GM19099 (cell line): ENCODE measurements around the gene OR14J1.

Experiments
- POLR2A ChIP-seq: IDR thresholded peaks from 3 replicates; pipeline ENCODE4 v1.6.1; 2011; ENCODE audit warnings: low read depth; ENCODE audit not compliant: insufficient read length; ENCODE audit errors: extremely low read depth

Gene OR14J1

GRCh38 chr6:29301316-29301715 lies at the start of gene OR14J1:
Gene OR14J1 (plus strand): TSS chr6:29301701. CDS start chr6:29306690, 4,989 bp downstream.
- no peak for TF ChIP-seq POLR2A

- no peak for TF ChIP-seq POLR2A
Observed at GRCh38 chr6:29251736-29252135, 49.8 kb upstream of the OR14J1 start.

DNA sequence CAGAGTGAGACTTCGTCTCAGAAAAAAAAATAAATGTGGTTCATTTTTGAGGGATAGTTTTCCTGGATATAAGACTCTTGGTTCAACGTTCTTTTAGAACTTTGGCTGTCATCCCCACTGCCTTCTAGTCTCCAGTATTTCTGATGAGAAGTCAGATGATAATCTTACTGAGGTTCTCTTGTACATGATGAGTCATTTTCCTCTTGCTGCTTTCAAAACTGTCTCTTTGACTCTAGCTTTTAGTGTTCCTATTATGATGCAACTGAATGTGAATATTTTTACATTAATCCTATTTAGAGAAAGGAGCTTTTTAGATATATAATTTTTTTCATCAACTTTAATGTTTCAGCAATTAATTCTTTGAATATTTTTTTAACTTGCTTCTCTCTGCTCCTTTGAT lies 46.0 kb upstream of the OR14J1 start:
- TF ChIP-seq POLR2A = no peak

GRCh38 chr6:29259721-29260120 lies 41.8 kb upstream of the OR14J1 start:
- TF ChIP-seq POLR2A = no peak

DNA sequence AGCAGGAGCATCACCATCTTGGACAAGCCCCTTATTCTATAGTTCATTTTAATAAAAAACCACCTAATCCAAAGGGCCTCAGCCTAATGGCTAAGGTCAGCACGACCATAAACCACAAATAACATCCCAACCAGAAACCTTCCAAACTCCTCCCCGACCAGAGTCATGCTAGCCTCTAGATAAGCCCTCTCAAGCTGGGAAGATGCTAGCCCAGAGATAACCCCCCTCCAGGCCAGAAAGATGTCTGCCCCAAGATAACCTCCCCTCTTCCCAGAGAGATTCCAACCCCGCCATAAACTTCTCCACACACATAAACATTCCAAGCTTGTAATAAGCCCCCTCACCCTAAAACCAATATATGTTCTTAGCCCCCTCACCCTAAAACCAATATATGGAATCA lies 38.5 kb upstream of the OR14J1 start:
- TF ChIP-seq POLR2A = no peak

GRCh38 chr6:29294499-29294914 lies 7.0 kb upstream of the OR14J1 start:
- no peak for TF ChIP-seq POLR2A

DNA sequence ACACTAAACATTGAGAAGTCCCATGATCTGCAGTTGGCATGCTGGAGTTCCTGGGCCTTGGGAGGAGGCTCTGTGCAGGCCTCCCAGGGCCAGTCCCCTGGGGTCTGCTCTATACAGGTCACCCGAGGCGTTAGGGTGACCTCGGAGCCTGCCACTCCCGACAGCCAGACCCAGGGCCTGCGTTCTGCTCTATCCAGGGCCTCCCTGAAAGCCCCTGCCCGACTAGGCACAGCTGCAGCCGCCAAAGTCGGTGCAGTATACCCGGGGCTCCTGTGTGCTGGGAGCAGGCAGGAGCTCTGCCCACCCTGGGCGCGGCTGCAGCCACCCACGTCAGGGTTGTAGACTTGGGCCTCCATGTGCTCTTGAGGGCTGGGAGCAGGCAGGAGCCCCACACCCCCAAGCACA lies 6.3 kb upstream of the OR14J1 start:
- no peak for TF ChIP-seq POLR2A

- no peak for TF ChIP-seq POLR2A
Observed at GRCh38 chr6:29295623-29296022, 5.9 kb upstream of the OR14J1 start.

GRCh38 chr6:29319931-29320330 lies 18.4 kb downstream of the OR14J1 start:
- no peak for TF ChIP-seq POLR2A

DNA sequence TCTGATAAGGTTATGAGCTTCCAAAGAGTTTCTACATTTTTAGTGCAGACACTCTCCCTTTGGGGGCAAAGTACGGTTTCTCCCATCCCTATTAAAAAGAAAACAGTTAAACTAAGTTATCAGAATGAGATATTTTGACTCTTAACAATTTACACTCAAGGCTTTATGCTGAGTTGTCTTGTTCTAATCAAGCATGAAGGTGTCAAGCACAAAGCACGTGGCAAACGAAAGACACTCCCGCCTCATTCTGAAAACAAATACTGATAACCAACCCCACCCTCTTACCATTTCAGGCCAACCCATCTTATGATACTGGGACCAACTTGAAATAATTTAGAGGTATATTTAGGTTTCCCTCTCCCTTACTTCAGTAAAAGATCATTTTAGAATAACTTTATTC lies 24.3 kb downstream of the OR14J1 start:
- no peak for TF ChIP-seq POLR2A

- no peak for TF ChIP-seq POLR2A
Observed at GRCh38 chr6:29332676-29333075, 31.2 kb downstream of the OR14J1 start.

- TF ChIP-seq POLR2A = no peak
Observed at GRCh38 chr6:29336269-29336668, 34.8 kb downstream of the OR14J1 start.

GRCh38 chr6:29345380-29345779 lies 43.9 kb downstream of the OR14J1 start:
- TF ChIP-seq POLR2A = no peak

DNA sequence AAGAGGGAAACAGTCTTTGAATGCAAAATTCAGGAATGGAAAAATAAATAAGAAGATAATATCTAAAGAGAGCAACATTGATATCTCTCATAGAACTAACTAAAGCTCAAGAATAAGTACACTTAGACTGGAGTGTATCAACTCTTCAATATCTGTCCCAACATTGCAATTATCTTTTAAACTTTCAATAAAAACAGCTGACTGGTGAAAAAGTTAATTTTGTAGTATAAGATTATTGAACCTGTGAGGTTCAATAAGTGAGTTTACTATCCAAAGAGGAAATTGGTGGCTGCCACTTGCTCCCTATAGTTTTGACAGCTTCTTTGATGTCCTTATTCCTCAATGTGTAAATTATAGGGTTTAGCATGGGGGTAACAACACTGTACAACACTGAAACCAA lies 53.5 kb downstream of the OR14J1 start:
- TF ChIP-seq POLR2A = no peak

DNA sequence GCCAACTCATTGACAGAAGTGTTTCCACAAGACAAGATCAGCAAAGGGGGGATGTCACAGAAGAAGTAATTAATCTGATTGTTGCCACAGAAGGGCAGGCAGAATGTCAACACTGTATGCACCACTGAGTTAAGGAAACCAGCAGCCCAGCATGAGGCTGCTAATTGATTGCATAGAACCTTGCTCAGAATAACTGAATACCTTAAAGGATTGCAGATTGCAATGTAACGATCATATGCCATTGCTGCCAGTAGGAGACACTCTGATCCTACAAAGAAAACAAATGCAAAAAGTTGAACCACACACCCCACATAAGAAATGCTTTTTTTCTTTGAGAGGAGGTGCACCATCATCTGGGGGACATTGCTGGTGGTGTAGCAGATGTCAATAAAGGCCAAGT lies 54.1 kb downstream of the OR14J1 start:
- TF ChIP-seq POLR2A = no peak
